Type B pancreatic cell (in vitro differentiated cells): ENCODE results near the gene FLG. TPM values are rescaled to one million over a fixed set of nuclear protein-coding genes. Genes with fewer than 3 reads are reported as not detected.
"Not testable (repeated sequence)": the region's sequence is repeated elsewhere in the genome, so short reads cannot be mapped to it uniquely, and the experiment has no call there.

Experiments
- DNase-seq: peaks from one replicate; pipeline ENCODE4 v3.0.0; 2021; ENCODE audit warnings: mixed read lengths; ENCODE audit not compliant: unreplicated experiment; ENCODE audit errors: extremely low spot score
- H3K27ac Mint-ChIP-seq: 2 replicates; pipeline ENCODE4 v1.8.0; 2021; ENCODE audit warnings: mild to moderate bottlenecking, mixed read lengths
- H3K27me3 Mint-ChIP-seq: 2 replicates; pipeline ENCODE4 v1.8.0; 2021; ENCODE audit warnings: mixed read lengths
- H3K36me3 Mint-ChIP-seq: 2 replicates; pipeline ENCODE4 v1.8.0; 2021; ENCODE audit warnings: mixed read lengths
- H3K4me1 Mint-ChIP-seq: one replicate; pipeline ENCODE4 v1.8.0; 2021; ENCODE audit warnings: mixed read lengths; ENCODE audit not compliant: unreplicated experiment
- H3K4me3 Mint-ChIP-seq: 2 replicates; pipeline ENCODE4 v1.8.0; 2021; ENCODE audit warnings: mild to moderate bottlenecking, mixed read lengths
- H3K9me3 Mint-ChIP-seq: 2 replicates; pipeline ENCODE4 v1.8.0; 2021; ENCODE audit warnings: mixed read lengths
- CTCF ChIP-seq: fragments of 200-600 bp; sonication (generic); conservative IDR thresholded peaks from 2 replicates; pipeline ENCODE4 v1.5.0; 2021; ENCODE audit warnings: antibody characterized with exemption, mild to moderate bottlenecking
- total RNA-seq: library from RNA; stranded (reverse); gene quantifications from 2 replicates; pipeline ENCODE4 v1.2.1, GENCODE V29; 2021; ENCODE audit warnings: low replicate concordance

Gene FLG
- total RNA-seq, 1 donor from 2014 or later: not detected

- no peak for TF ChIP-seq CTCF
- H3K9me3 Mint-ChIP-seq: no peaks in the 10 kb centered on the region
- no peaks in the 10 kb centered on the region for H3K4me1 Mint-ChIP-seq
- H3K36me3 Mint-ChIP-seq: no peaks in the 10 kb centered on the region
- no peak overlapping the region for H3K27ac Mint-ChIP-seq
- H3K4me3 Mint-ChIP-seq: no peak overlapping the region
- H3K27me3 Mint-ChIP-seq: no peaks in the 10 kb centered on the region
- no peak for DNase-seq
Observed at GRCh38 chr1:152335399-152335798, 10.4 kb upstream of the FLG start.

- DNase-seq: no peak
- H3K27ac Mint-ChIP-seq: no peak overlapping the region
Observed at GRCh38 chr1:152328801-152329391, 3.9 kb upstream of the FLG start.

GRCh38 chr1:152313970-152314369, 11.1 kb downstream of the FLG start:
- Mint-ChIP-seq H3K36me3 (no peaks in the 10 kb centered on the region), H3K27ac (no peak overlapping the region), H3K27me3 (no peaks in the 10 kb centered on the region), H3K9me3 (peaks cover 16% of the 10 kb centered on the region), H3K4me3 (no peak overlapping the region), H3K4me1 (no peaks in the 10 kb centered on the region)
- no peak for TF ChIP-seq CTCF
- no peak for DNase-seq

More at GRCh38 chr1:152328801-152329391, 3.9 kb upstream of the FLG start:
- Mint-ChIP-seq H3K4me1 (no peaks in the 10 kb centered on the region), H3K36me3 (no peaks in the 10 kb centered on the region), H3K4me3 (no peak overlapping the region), H3K9me3 (no peaks in the 10 kb centered on the region), H3K27me3 (no peaks in the 10 kb centered on the region)
- TF ChIP-seq CTCF: no peak

- no peak for TF ChIP-seq CTCF
- peaks cover 22% of the 10 kb centered on the region for H3K9me3 Mint-ChIP-seq
- no peaks in the 10 kb centered on the region for H3K4me1 Mint-ChIP-seq
- H3K4me3 Mint-ChIP-seq: no peak overlapping the region
- H3K27me3 Mint-ChIP-seq: no peaks in the 10 kb centered on the region
- no peaks in the 10 kb centered on the region for H3K36me3 Mint-ChIP-seq
- no peak for DNase-seq
- no peak overlapping the region for H3K27ac Mint-ChIP-seq
Observed at GRCh38 chr1:152313319-152313801, 11.7 kb downstream of the FLG start.

GRCh38 chr1:152312169-152312568, 12.9 kb downstream of the FLG start:
- H3K36me3 Mint-ChIP-seq, DNase-seq, H3K27ac Mint-ChIP-seq, H3K27me3 Mint-ChIP-seq, H3K4me1 Mint-ChIP-seq, H3K4me3 Mint-ChIP-seq: not testable (repeated sequence)
- H3K9me3 Mint-ChIP-seq: peaks cover 24% of the 10 kb centered on the region

- H3K36me3 Mint-ChIP-seq: no peaks in the 10 kb centered on the region
- no peak overlapping the region for H3K4me3 Mint-ChIP-seq
Observed at GRCh38 chr1:152309955-152310354, 15.1 kb downstream of the FLG start.

GRCh38 chr1:152309320-152309901, 15.6 kb downstream of the FLG start:
- H3K27ac Mint-ChIP-seq, H3K4me1 Mint-ChIP-seq, H3K4me3 Mint-ChIP-seq, H3K36me3 Mint-ChIP-seq, H3K27me3 Mint-ChIP-seq, DNase-seq: not testable (repeated sequence)
- peaks cover 22% of the 10 kb centered on the region for H3K9me3 Mint-ChIP-seq

More at GRCh38 chr1:152309955-152310354, 15.1 kb downstream of the FLG start:
- no peak for DNase-seq
- H3K27ac Mint-ChIP-seq: no peak overlapping the region
- no peak for TF ChIP-seq CTCF
- H3K9me3 Mint-ChIP-seq: peaks cover 24% of the 10 kb centered on the region
- no peaks in the 10 kb centered on the region for H3K27me3 Mint-ChIP-seq
- no peaks in the 10 kb centered on the region for H3K4me1 Mint-ChIP-seq

- H3K9me3 Mint-ChIP-seq: peaks cover 16% of the 10 kb centered on the region
- not testable (repeated sequence) for H3K4me3 Mint-ChIP-seq, H3K27me3 Mint-ChIP-seq, DNase-seq, H3K36me3 Mint-ChIP-seq, H3K4me1 Mint-ChIP-seq, H3K27ac Mint-ChIP-seq
Observed at GRCh38 chr1:152308758-152309157, 16.3 kb downstream of the FLG start.

- H3K9me3 Mint-ChIP-seq: peaks cover 14% of the 10 kb centered on the region
- H3K27ac Mint-ChIP-seq, H3K4me1 Mint-ChIP-seq, H3K27me3 Mint-ChIP-seq, H3K36me3 Mint-ChIP-seq, DNase-seq, H3K4me3 Mint-ChIP-seq: not testable (repeated sequence)
Observed at GRCh38 chr1:152307970-152308369, 17.1 kb downstream of the FLG start.
